T47D (cell line): Measurements from ENCODE around the gene SEC24C.
A peak's percentile ranks its signal among the peaks of the same experiment; 100 is the strongest.

ENCODE experiments used
- DNase-seq, 2 experiments: peaks; one replicate each; pipeline versions ENCODE4 v3.0.0 to v3.0.0-alpha.2; 2011 to 2012; ENCODE audit warnings: low read depth in 1 of 2, low spot score in 1 of 2
- JUND ChIP-seq: IDR thresholded peaks from 2 replicates; pipeline ENCODE4 v1.6.1; 2012; ENCODE audit warnings: low read depth
- in situ Hi-C: cut with HindIII; loops from 2 replicates; pipeline ENCODE4 v1.10.0; 2016; ENCODE audit warnings: low sequenced_read_pairs, low pct_unique_long_range_greater_than_20kb

The SEC24C gene

DNA sequence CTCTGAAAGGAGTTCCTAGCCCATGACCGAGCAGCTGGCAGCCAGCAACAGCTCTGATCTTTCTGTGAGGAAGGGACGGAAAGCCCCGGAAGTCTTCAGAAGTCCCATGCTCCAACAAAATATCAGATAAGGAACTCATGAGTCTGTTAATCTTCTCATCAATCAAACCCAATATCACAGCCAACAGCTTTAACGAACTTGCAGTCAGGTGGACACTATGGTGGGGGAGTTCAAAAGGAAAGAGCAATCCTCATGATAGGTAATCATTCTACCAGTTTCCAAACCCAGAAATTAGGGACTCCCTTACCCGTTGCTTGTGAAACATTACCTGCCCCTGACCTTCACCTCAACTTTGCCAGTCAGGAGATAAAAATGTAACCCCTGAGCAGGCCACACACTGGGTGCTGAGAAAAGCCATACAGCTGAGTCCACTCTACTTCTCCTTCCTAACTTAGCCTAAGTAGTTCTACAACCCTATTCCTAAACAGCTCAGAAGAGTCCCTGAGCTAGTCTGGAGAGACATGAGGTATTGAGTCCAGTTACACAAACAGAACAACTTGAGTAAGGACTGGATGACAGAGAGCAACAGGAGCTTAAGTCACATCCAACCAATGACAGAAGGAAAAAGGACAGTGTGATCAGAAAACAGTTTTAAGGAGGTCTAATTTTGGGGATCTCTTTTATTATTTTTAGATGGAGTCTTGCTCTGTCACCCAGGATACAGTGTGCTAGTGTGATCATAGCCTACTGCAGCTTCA lies 65.1 kb downstream of the SEC24C start:
- DNase-seq = no peak
- in situ Hi-C loops = no loop called here
- TF ChIP-seq JUND = no peak

DNA sequence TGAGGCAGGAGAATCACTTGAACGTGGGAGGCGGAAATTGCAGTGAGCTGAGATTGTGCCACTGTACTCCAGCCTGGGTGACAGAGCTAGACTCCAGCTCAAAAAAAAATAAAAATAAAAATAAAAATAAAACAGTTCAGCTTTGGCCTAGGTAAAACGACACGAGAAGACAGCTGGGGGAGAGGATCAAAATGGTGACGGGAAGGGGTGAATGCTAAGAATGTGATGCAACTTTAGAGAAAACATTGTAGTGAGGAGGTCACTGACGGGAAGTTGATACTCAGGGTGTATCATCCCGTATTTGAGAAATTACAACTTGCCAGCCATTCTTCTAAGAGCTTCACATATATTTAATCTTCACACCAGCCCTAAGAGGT lies 66.2 kb downstream of the SEC24C start:
- in situ Hi-C loops = no loop called here
- DNase-seq = no peak

DNA sequence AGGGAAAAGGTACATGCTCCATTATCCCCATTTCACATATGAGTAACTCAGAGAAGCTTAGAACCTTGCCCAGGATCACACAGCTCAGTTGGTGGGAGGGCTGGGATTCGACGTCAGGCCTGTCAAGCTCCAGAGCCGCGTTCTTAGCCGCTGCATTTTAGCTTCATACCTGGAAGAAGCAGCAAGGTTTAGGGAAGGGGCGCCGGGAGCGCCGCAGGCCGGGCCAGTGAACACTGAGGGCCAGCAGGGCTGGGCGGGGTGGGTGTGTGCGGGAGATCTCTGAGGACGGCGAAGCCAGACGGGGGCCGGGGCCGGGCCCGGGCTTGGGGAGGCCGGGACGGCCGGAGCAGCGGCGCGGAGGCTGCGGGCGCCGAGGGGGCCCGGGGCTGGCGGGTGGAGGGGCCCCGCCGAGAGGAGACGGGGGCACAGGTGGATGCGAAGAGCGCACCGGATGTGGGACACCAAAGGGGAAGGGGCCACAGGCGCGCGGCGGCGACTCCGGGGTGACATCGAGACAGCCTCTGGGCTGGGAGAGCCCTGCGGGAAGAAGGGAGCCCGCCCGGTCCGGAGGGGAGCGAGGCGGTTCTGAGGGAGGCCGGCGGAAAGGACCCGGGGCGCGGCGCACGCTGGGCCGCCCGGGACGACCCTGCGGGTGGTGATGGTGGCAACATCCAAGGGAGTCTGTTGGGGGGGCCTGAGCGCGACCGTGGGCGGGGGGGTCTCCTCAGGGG lies 66.7 kb downstream of the SEC24C start:
- DNase-seq = peak; percentile 30 to 46
- in situ Hi-C loops = no loop called here
- no peak for TF ChIP-seq JUND

More for the DNA sequence above, 66.2 kb downstream of the SEC24C start:
- TF ChIP-seq JUND = no peak

GRCh38 chr10:73812657-73813056 lies 68.5 kb downstream of the SEC24C start:
- in situ Hi-C loops = no loop called here
- TF ChIP-seq JUND = no peak
- no peak for DNase-seq

- no peak for TF ChIP-seq JUND
- in situ Hi-C loops = no loop called here
- DNase-seq = no peak
Measured at GRCh38 chr10:73813333-73813732, 69.2 kb downstream of the SEC24C start.

- in situ Hi-C loops = no loop called here
- TF ChIP-seq JUND = no peak
Measured at GRCh38 chr10:73814276-73814895, 70.2 kb downstream of the SEC24C start.

DNA sequence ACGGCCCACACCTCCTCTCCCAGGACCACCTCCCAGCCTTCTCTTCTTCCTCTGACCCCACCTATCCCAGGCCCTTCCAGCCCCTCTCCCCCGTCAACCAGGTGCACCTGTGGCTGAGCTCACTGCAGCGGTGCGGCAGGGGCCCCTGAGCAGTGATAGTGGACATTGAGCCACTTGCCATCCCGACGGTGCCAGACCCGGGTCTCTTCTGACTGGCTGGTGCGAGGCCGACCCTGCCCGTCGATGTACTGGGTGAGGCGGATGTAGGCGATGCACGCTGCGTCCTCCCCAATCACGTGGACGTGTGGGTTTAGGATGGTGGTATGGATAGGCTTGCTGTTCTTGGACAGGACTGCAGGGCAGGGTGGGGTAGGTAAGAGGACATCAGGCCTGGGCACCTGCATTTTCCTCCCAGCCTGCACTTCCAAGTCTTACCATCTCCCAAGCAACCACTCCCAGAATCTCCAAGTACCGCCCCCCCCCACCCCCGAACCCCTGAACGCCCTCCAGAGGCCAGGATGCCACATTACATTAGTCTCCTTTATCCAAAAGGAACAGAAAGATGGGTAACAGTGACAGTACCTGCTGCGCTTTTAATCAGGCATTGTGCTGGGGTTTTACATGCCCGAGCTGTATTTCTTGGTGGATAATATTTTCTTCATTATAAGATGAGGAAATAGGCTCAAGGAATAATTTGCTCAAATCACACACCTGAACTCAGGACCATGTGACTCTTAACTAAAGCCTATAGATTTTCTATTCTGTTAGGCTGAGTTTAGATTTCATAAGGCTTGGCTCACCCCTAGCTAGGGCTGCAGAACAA lies 70.9 kb downstream of the SEC24C start:
- in situ Hi-C loops = no loop called here
- DNase-seq = peak; percentile 51 to 55

More at GRCh38 chr10:73814276-73814895, 70.2 kb downstream of the SEC24C start:
- no peak for DNase-seq

GRCh38 chr10:73815719-73816030 lies 71.5 kb downstream of the SEC24C start:
- no peak for DNase-seq
- TF ChIP-seq JUND = no peak
- in situ Hi-C loops = no loop called here

More for the DNA sequence above, 70.9 kb downstream of the SEC24C start:
- no peak for TF ChIP-seq JUND

- in situ Hi-C loops = no loop called here
- DNase-seq = no peak
- no peak for TF ChIP-seq JUND
Measured at GRCh38 chr10:73816917-73817729, 73.0 kb downstream of the SEC24C start.

- in situ Hi-C loops = no loop called here
- no peak for DNase-seq
- TF ChIP-seq JUND = no peak
Measured at GRCh38 chr10:73817826-73818225, 73.7 kb downstream of the SEC24C start.

GRCh38 chr10:73818402-73818801 lies 74.2 kb downstream of the SEC24C start:
- TF ChIP-seq JUND = no peak

DNA sequence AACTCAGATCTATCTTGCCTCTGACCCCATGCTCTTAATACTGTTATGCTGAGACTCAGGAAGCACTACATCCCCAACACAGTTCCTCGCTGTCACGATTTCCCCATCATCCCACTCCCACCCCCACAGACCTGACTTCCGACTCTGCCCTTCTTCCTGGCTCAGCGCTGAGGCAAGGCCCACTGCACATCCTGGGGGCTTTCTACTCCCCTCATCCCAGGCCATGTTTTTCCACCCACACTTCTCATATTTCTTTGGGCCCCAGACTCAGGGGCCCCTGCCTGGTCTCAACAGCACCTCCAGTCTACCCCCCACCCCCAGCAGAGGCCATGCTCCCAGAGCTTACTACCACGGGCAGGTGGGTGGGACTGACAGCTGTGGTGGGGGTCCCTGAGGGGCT lies 74.9 kb downstream of the SEC24C start:
- in situ Hi-C loops = no loop called here
- no peak for DNase-seq
- TF ChIP-seq JUND = no peak

More at GRCh38 chr10:73818402-73818801, 74.2 kb downstream of the SEC24C start:
- DNase-seq = peak in 1 of 2 experiments; percentile 24
- in situ Hi-C loops = no loop called here
